Measurements from ENCODE around the gene FAM217B.

The FAM217B gene

GRCh38 chr20:59936409-59936808 lies 3.8 kb upstream of the FAM217B start:
- no peaks in the 10 kb centered on the region for H3K27me3 ChIP-seq (ENCODE audit: control insufficient read depth, insufficient read depth, low read length)
- no peaks in the 10 kb centered on the region for H3K79me2 ChIP-seq
- H3K36me3 ChIP-seq (ENCODE audit: control insufficient read depth, insufficient read depth, low read length): no peaks in the 10 kb centered on the region
- H3K4me3 ChIP-seq (ENCODE audit: low read depth, low read length): no peak overlapping the region
- no peaks in the 10 kb centered on the region for H3K4me1 ChIP-seq
- H3K9me3 ChIP-seq (ENCODE audit: control insufficient read depth, low read length): no peaks in the 10 kb centered on the region
- no peak overlapping the region for H3K4me2 ChIP-seq (ENCODE audit: low read length)
- TF ChIP-seq CTCF (IDR thresholded peaks at IDR 0.05): no peak
- no peak overlapping the region for H3K9ac ChIP-seq
- no peak overlapping the region for H2AFZ ChIP-seq
- H3K27ac ChIP-seq: no peak overlapping the region

- H3K9me3 ChIP-seq (ENCODE audit: control insufficient read depth, low read length): no peaks in the 10 kb centered on the region
- no peak for TF ChIP-seq CTCF (IDR thresholded peaks at IDR 0.05)
- no peak overlapping the region for H2AFZ ChIP-seq
- no peak overlapping the region for H3K4me2 ChIP-seq (ENCODE audit: low read length)
- H3K9ac ChIP-seq: no peak overlapping the region
- no peaks in the 10 kb centered on the region for H3K36me3 ChIP-seq (ENCODE audit: control insufficient read depth, insufficient read depth, low read length)
- no peak overlapping the region for H3K4me3 ChIP-seq (ENCODE audit: low read depth, low read length)
- H3K27ac ChIP-seq: no peak overlapping the region
- H3K4me1 ChIP-seq: peaks cover 5% of the 10 kb centered on the region
- no peaks in the 10 kb centered on the region for H3K27me3 ChIP-seq (ENCODE audit: control insufficient read depth, insufficient read depth, low read length)
- H3K79me2 ChIP-seq: no peaks in the 10 kb centered on the region
These were observed 3.0 kb upstream of the FAM217B start for GRCh38 chr20:59937150-59937549.

GRCh38 chr20:59938221-59938620 lies 2.0 kb upstream of the FAM217B start:
- Histone ChIP-seq H3K79me2 (no peaks in the 10 kb centered on the region), H3K36me3 (ENCODE audit: control insufficient read depth, insufficient read depth, low read length) (no peaks in the 10 kb centered on the region), H3K27me3 (ENCODE audit: control insufficient read depth, insufficient read depth, low read length) (no peaks in the 10 kb centered on the region), H3K4me1 (peaks cover 5% of the 10 kb centered on the region), H3K4me2 (ENCODE audit: low read length) (no peak overlapping the region), H2AFZ (no peak overlapping the region), H3K27ac (peak overlapping the region; percentile 6), H3K9me3 (ENCODE audit: control insufficient read depth, low read length) (no peaks in the 10 kb centered on the region), H3K9ac (no peak overlapping the region), H3K4me3 (ENCODE audit: low read depth, low read length) (no peak overlapping the region)
- no peak for TF ChIP-seq CTCF (IDR thresholded peaks at IDR 0.05)

GRCh38 chr20:59938696-59939051 lies 1.5 kb upstream of the FAM217B start:
- no peaks in the 10 kb centered on the region for H3K79me2 ChIP-seq
- no peak overlapping the region for H3K9ac ChIP-seq
- H2AFZ ChIP-seq: no peak overlapping the region
- no peaks in the 10 kb centered on the region for H3K27me3 ChIP-seq (ENCODE audit: control insufficient read depth, insufficient read depth, low read length)
- no peaks in the 10 kb centered on the region for H3K36me3 ChIP-seq (ENCODE audit: control insufficient read depth, insufficient read depth, low read length)
- H3K27ac ChIP-seq: no peak overlapping the region
- no peak overlapping the region for H3K4me2 ChIP-seq (ENCODE audit: low read length)
- no peak for TF ChIP-seq CTCF (IDR thresholded peaks at IDR 0.05)
- H3K4me1 ChIP-seq: peaks cover 5% of the 10 kb centered on the region
- H3K4me3 ChIP-seq (ENCODE audit: low read depth, low read length): no peak overlapping the region
- H3K9me3 ChIP-seq (ENCODE audit: control insufficient read depth, low read length): no peaks in the 10 kb centered on the region

- TF ChIP-seq CTCF (IDR thresholded peaks at IDR 0.05): no peak
- Histone ChIP-seq H3K4me2 (ENCODE audit: low read length) (peak overlapping the region; percentile 79), H3K4me3 (ENCODE audit: low read depth, low read length) (peak overlapping the region; percentile 67), H3K36me3 (ENCODE audit: control insufficient read depth, insufficient read depth, low read length) (no peaks in the 10 kb centered on the region), H3K9ac (no peak overlapping the region), H3K9me3 (ENCODE audit: control insufficient read depth, low read length) (no peaks in the 10 kb centered on the region), H3K27ac (peak overlapping the region; percentile 99), H3K79me2 (peaks cover 3% of the 10 kb centered on the region), H3K27me3 (ENCODE audit: control insufficient read depth, insufficient read depth, low read length) (no peaks in the 10 kb centered on the region), H3K4me1 (peaks cover 5% of the 10 kb centered on the region), H2AFZ (peak overlapping the region; percentile 85)
These were observed 924 bp upstream of the FAM217B start for GRCh38 chr20:59939052-59939878.

Data from parathyroid adenoma (tissue), 2 donors.